DMS 273 treated with DMSO at 0.1 percent for 48 hours (cell line): Measurements from ENCODE around the gene SH3BP4.
"Not testable (repeated sequence)": the region's sequence is repeated elsewhere in the genome, so short reads cannot be mapped to it uniquely, and the experiment has no call there.

Source experiments
- DNase-seq: peaks from one replicate; lab custom pipeline; 2025; lab: John Stamatoyannopoulos, UW

Gene SH3BP4

GRCh38 chr2:235056768-235057167, 105.0 kb downstream of the SH3BP4 start:
- no peak for DNase-seq

- not testable (repeated sequence) for DNase-seq
Observed at GRCh38 chr2:235057616-235058015, 105.8 kb downstream of the SH3BP4 start.

- DNase-seq, result no peak
Observed at GRCh38 chr2:235059161-235059560, 107.3 kb downstream of the SH3BP4 start.

- DNase-seq, result no peak
Observed at GRCh38 chr2:235061656-235062055, 109.8 kb downstream of the SH3BP4 start.

GRCh38 chr2:235063471-235063961, 111.7 kb downstream of the SH3BP4 start:
- DNase-seq, result no peak

GRCh38 chr2:235064976-235065375, 113.2 kb downstream of the SH3BP4 start:
- no peak for DNase-seq

GRCh38 chr2:235066490-235066889, 114.7 kb downstream of the SH3BP4 start:
- no peak for DNase-seq

- DNase-seq, result no peak
Observed at GRCh38 chr2:235066895-235067294, 115.1 kb downstream of the SH3BP4 start.

GRCh38 chr2:235068701-235069100, 116.9 kb downstream of the SH3BP4 start:
- no peak for DNase-seq

GRCh38 chr2:235070063-235070706, 118.4 kb downstream of the SH3BP4 start:
- no peak for DNase-seq

- no peak for DNase-seq
Observed at GRCh38 chr2:235073868-235074413, 122.1 kb downstream of the SH3BP4 start.

- DNase-seq, result no peak
Observed at GRCh38 chr2:235077046-235077445, 125.2 kb downstream of the SH3BP4 start.

GRCh38 chr2:235078182-235078581, 126.4 kb downstream of the SH3BP4 start:
- DNase-seq, result no peak

GRCh38 chr2:235078914-235079472, 127.2 kb downstream of the SH3BP4 start:
- DNase-seq, result no peak

GRCh38 chr2:235080101-235080500, 128.3 kb downstream of the SH3BP4 start:
- DNase-seq, result no peak

GRCh38 chr2:235082578-235083338, 130.9 kb downstream of the SH3BP4 start:
- DNase-seq, result no peak

GRCh38 chr2:235083822-235084221, 132.0 kb downstream of the SH3BP4 start:
- no peak for DNase-seq

- no peak for DNase-seq
Observed at GRCh38 chr2:235084424-235084823, 132.6 kb downstream of the SH3BP4 start.

- no peak for DNase-seq
Observed at GRCh38 chr2:235085476-235085875, 133.7 kb downstream of the SH3BP4 start.

GRCh38 chr2:235086481-235087184, 134.8 kb downstream of the SH3BP4 start:
- DNase-seq, result no peak

GRCh38 chr2:235087832-235088495, 136.1 kb downstream of the SH3BP4 start:
- no peak for DNase-seq

- no peak for DNase-seq
Observed at GRCh38 chr2:235088496-235088921, 136.7 kb downstream of the SH3BP4 start.
